Stimulated activated naive CD8-positive, alpha-beta T cell treated with anti-CD3 and anti-CD28 coated beads, Interleukin-15, Interleukin-2, amounts not matched to agents 100 ng/mL and 50 ng/mL, for 24 hours (primary cell): ENCODE results near the gene MECR.

Source experiments
- H3K27ac Mint-ChIP-seq: one replicate; pipeline ENCODE4 v1.8.0; 2021; ENCODE audit warnings: mild to moderate bottlenecking, mixed read lengths
- H3K27me3 Mint-ChIP-seq: one replicate; pipeline ENCODE4 v1.8.0; 2021; ENCODE audit warnings: mixed read lengths
- H3K36me3 Mint-ChIP-seq: one replicate; pipeline ENCODE4 v1.8.0; 2021; ENCODE audit warnings: low read depth, mixed read lengths
- H3K4me1 Mint-ChIP-seq: one replicate; pipeline ENCODE4 v1.8.0; 2021; ENCODE audit warnings: low read depth, mixed read lengths
- H3K4me3 Mint-ChIP-seq: one replicate; pipeline ENCODE4 v1.8.0; 2021; ENCODE audit warnings: mild to moderate bottlenecking, mixed read lengths
- H3K9me3 Mint-ChIP-seq: one replicate; pipeline ENCODE4 v1.8.0; 2021; ENCODE audit warnings: mixed read lengths

Gene MECR

GRCh38 chr1:29247571-29248273 is 17.0 kb upstream of the MECR start:
- Mint-ChIP-seq H3K27me3 (peaks cover 7% of the 10 kb centered on the region), H3K4me1 (no peaks in the 10 kb centered on the region), H3K27ac (no peak overlapping the region), H3K9me3 (no peaks in the 10 kb centered on the region), H3K36me3 (no peaks in the 10 kb centered on the region), H3K4me3 (no peak overlapping the region)

GRCh38 chr1:29247044-29247443 is 16.3 kb upstream of the MECR start:
- H3K36me3 Mint-ChIP-seq: no peaks in the 10 kb centered on the region
- H3K27ac Mint-ChIP-seq: no peak overlapping the region
- no peak overlapping the region for H3K4me3 Mint-ChIP-seq
- no peaks in the 10 kb centered on the region for H3K9me3 Mint-ChIP-seq
- no peaks in the 10 kb centered on the region for H3K4me1 Mint-ChIP-seq
- peaks cover 7% of the 10 kb centered on the region for H3K27me3 Mint-ChIP-seq

- Mint-ChIP-seq H3K36me3 (no peaks in the 10 kb centered on the region), H3K27me3 (peaks cover 16% of the 10 kb centered on the region), H3K27ac (no peak overlapping the region), H3K9me3 (no peaks in the 10 kb centered on the region), H3K4me3 (no peak overlapping the region), H3K4me1 (no peaks in the 10 kb centered on the region)
Observed at GRCh38 chr1:29245876-29246275, 15.1 kb upstream of the MECR start.

- H3K36me3 Mint-ChIP-seq: no peaks in the 10 kb centered on the region
- no peaks in the 10 kb centered on the region for H3K9me3 Mint-ChIP-seq
- H3K4me3 Mint-ChIP-seq: no peak overlapping the region
- no peaks in the 10 kb centered on the region for H3K4me1 Mint-ChIP-seq
- no peak overlapping the region for H3K27ac Mint-ChIP-seq
- peaks cover 20% of the 10 kb centered on the region for H3K27me3 Mint-ChIP-seq
Observed at GRCh38 chr1:29245261-29245660, 14.5 kb upstream of the MECR start.

- H3K9me3 Mint-ChIP-seq: no peaks in the 10 kb centered on the region
- no peaks in the 10 kb centered on the region for H3K36me3 Mint-ChIP-seq
- no peak overlapping the region for H3K27ac Mint-ChIP-seq
- peaks cover 1% of the 10 kb centered on the region for H3K4me1 Mint-ChIP-seq
- no peak overlapping the region for H3K4me3 Mint-ChIP-seq
- peaks cover 31% of the 10 kb centered on the region for H3K27me3 Mint-ChIP-seq
Observed at GRCh38 chr1:29243871-29244200, 13.1 kb upstream of the MECR start.

- Mint-ChIP-seq H3K27me3 (peaks cover 31% of the 10 kb centered on the region), H3K27ac (no peak overlapping the region), H3K4me3 (no peak overlapping the region), H3K36me3 (no peaks in the 10 kb centered on the region), H3K9me3 (no peaks in the 10 kb centered on the region), H3K4me1 (peaks cover 5% of the 10 kb centered on the region)
Observed at GRCh38 chr1:29243023-29243870, 12.5 kb upstream of the MECR start.

GRCh38 chr1:29240986-29241385 is 10.3 kb upstream of the MECR start:
- Mint-ChIP-seq H3K4me1 (peaks cover 18% of the 10 kb centered on the region), H3K27ac (no peak overlapping the region), H3K9me3 (no peaks in the 10 kb centered on the region), H3K27me3 (peaks cover 44% of the 10 kb centered on the region), H3K36me3 (no peaks in the 10 kb centered on the region), H3K4me3 (no peak overlapping the region)

GRCh38 chr1:29240400-29240837 is 9.7 kb upstream of the MECR start:
- Mint-ChIP-seq H3K27ac (no peak overlapping the region), H3K9me3 (no peaks in the 10 kb centered on the region), H3K4me3 (no peak overlapping the region), H3K27me3 (peaks cover 48% of the 10 kb centered on the region), H3K36me3 (no peaks in the 10 kb centered on the region), H3K4me1 (peaks cover 22% of the 10 kb centered on the region)

GRCh38 chr1:29239142-29239541 is 8.4 kb upstream of the MECR start:
- peaks cover 22% of the 10 kb centered on the region for H3K4me1 Mint-ChIP-seq
- no peak overlapping the region for H3K4me3 Mint-ChIP-seq
- peaks cover 55% of the 10 kb centered on the region for H3K27me3 Mint-ChIP-seq
- no peaks in the 10 kb centered on the region for H3K9me3 Mint-ChIP-seq
- no peaks in the 10 kb centered on the region for H3K36me3 Mint-ChIP-seq
- H3K27ac Mint-ChIP-seq: no peak overlapping the region

- H3K36me3 Mint-ChIP-seq: no peaks in the 10 kb centered on the region
- H3K4me3 Mint-ChIP-seq: peak overlapping the region; percentile 33
- peaks cover 55% of the 10 kb centered on the region for H3K27me3 Mint-ChIP-seq
- H3K4me1 Mint-ChIP-seq: peaks cover 22% of the 10 kb centered on the region
- no peaks in the 10 kb centered on the region for H3K9me3 Mint-ChIP-seq
- no peak overlapping the region for H3K27ac Mint-ChIP-seq
Observed at GRCh38 chr1:29238620-29239002, 7.9 kb upstream of the MECR start.

- Mint-ChIP-seq H3K4me3 (peak overlapping the region; percentile 82), H3K4me1 (peaks cover 22% of the 10 kb centered on the region), H3K9me3 (no peaks in the 10 kb centered on the region), H3K27me3 (peaks cover 55% of the 10 kb centered on the region), H3K36me3 (no peaks in the 10 kb centered on the region), H3K27ac (no peak overlapping the region)
Observed at GRCh38 chr1:29237852-29238619, 7.3 kb upstream of the MECR start.

GRCh38 chr1:29237129-29237821 is 6.5 kb upstream of the MECR start:
- peaks cover 55% of the 10 kb centered on the region for H3K27me3 Mint-ChIP-seq
- no peaks in the 10 kb centered on the region for H3K9me3 Mint-ChIP-seq
- peak overlapping the region; percentile 80 for H3K4me3 Mint-ChIP-seq
- H3K36me3 Mint-ChIP-seq: no peaks in the 10 kb centered on the region
- H3K4me1 Mint-ChIP-seq: peaks cover 22% of the 10 kb centered on the region
- H3K27ac Mint-ChIP-seq: peak overlapping the region; percentile 18

GRCh38 chr1:29236712-29237128 is 6.0 kb upstream of the MECR start:
- Mint-ChIP-seq H3K9me3 (no peaks in the 10 kb centered on the region), H3K4me1 (peaks cover 22% of the 10 kb centered on the region), H3K4me3 (peak overlapping the region; percentile 80), H3K27me3 (peaks cover 54% of the 10 kb centered on the region), H3K36me3 (no peaks in the 10 kb centered on the region), H3K27ac (peak overlapping the region; percentile 18)

GRCh38 chr1:29235955-29236711 is 5.4 kb upstream of the MECR start, which contains the start of gene PTPRU:
PTPRU (plus strand) TSS chr1:29236522; CDS start chr1:29236645, 123 bp downstream.
- Mint-ChIP-seq H3K4me3 (peak within 1 kb of the TSS; percentile 80), H3K4me1 (peaks cover 26% of the 10 kb centered on the region), H3K27ac (peak within 1 kb of the TSS; percentile 18), H3K9me3 (no peaks in the 10 kb centered on the region), H3K27me3 (peaks cover 48% of the 10 kb centered on the region), H3K36me3 (no peaks in the 10 kb centered on the region)
